CD4-positive, alpha-beta T cell treated with Interleukin-4 for 4 hours (primary cell): ENCODE results near the gene APOD.
"Not testable (repeated sequence)": the region's sequence is repeated elsewhere in the genome, so short reads cannot be mapped to it uniquely, and the experiment has no call there.

Source experiments
- DNase-seq: peaks from one replicate; pipeline ENCODE4 v3.0.0-alpha.2; 2020

APOD gene

GRCh38 chr3:195583831-195584542, at the start of gene APOD:
Gene APOD, minus strand, starts transcription at chr3:195583940. Its CDS starts 4,479 bp downstream, at chr3:195579461.
- no peak for DNase-seq

GRCh38 chr3:195633351-195633750, 49.6 kb upstream of the APOD start:
- DNase-seq: not testable (repeated sequence)

- DNase-seq: not testable (repeated sequence)
Observed at GRCh38 chr3:195632501-195633185, 48.9 kb upstream of the APOD start.

- not testable (repeated sequence) for DNase-seq
Observed at GRCh38 chr3:195632046-195632445, 48.3 kb upstream of the APOD start.

GRCh38 chr3:195630938-195631495, 47.3 kb upstream of the APOD start:
- not testable (repeated sequence) for DNase-seq

GRCh38 chr3:195630086-195630917, 46.6 kb upstream of the APOD start:
- DNase-seq: not testable (repeated sequence)

- DNase-seq: not testable (repeated sequence)
Observed at GRCh38 chr3:195629682-195630081, 45.9 kb upstream of the APOD start.

- not testable (repeated sequence) for DNase-seq
Observed at GRCh38 chr3:195628386-195628920, 44.7 kb upstream of the APOD start.

GRCh38 chr3:195627515-195628385, 44.0 kb upstream of the APOD start:
- not testable (repeated sequence) for DNase-seq

GRCh38 chr3:195624603-195625560, 41.1 kb upstream of the APOD start:
- DNase-seq: not testable (repeated sequence)

- not testable (repeated sequence) for DNase-seq
Observed at GRCh38 chr3:195624171-195624570, 40.4 kb upstream of the APOD start.

- DNase-seq: not testable (repeated sequence)
Observed at GRCh38 chr3:195623217-195623965, 39.7 kb upstream of the APOD start.

- DNase-seq: not testable (repeated sequence)
Observed at GRCh38 chr3:195622523-195623170, 38.9 kb upstream of the APOD start.

- DNase-seq: not testable (repeated sequence)
Observed at GRCh38 chr3:195622012-195622411, 38.3 kb upstream of the APOD start.

GRCh38 chr3:195621095-195621494, 37.4 kb upstream of the APOD start:
- DNase-seq: not testable (repeated sequence)

- not testable (repeated sequence) for DNase-seq
Observed at GRCh38 chr3:195620476-195620875, 36.7 kb upstream of the APOD start.

GRCh38 chr3:195619591-195620369, 36.0 kb upstream of the APOD start:
- DNase-seq: not testable (repeated sequence)
